Endothelial cell (in vitro differentiated cells): ENCODE results near the gene GTPBP3. TPM values are rescaled to one million over a fixed set of nuclear protein-coding genes. Genes with fewer than 3 reads are reported as not detected.

Source experiments
- DNase-seq: peaks from one replicate; pipeline ENCODE4 v3.0.0; 2021; ENCODE audit warnings: low spot score
- H3K27ac Mint-ChIP-seq: one replicate; pipeline ENCODE4 v1.8.0; 2021; ENCODE audit warnings: mixed read lengths, inconsistent platforms; ENCODE audit not compliant: unreplicated experiment
- H3K27me3 Mint-ChIP-seq: one replicate; pipeline ENCODE4 v1.8.0; 2021; ENCODE audit warnings: mild to moderate bottlenecking, moderate library complexity, mixed read lengths, inconsistent platforms; ENCODE audit not compliant: unreplicated experiment
- H3K36me3 Mint-ChIP-seq: one replicate; pipeline ENCODE4 v1.8.0; 2021; ENCODE audit warnings: mild to moderate bottlenecking, low read depth, mixed read lengths, inconsistent platforms; ENCODE audit not compliant: unreplicated experiment
- H3K4me1 Mint-ChIP-seq: one replicate; pipeline ENCODE4 v1.8.0; 2021; ENCODE audit warnings: mild to moderate bottlenecking, mixed read lengths, inconsistent platforms; ENCODE audit not compliant: unreplicated experiment
- H3K4me3 Mint-ChIP-seq: one replicate; pipeline ENCODE4 v1.8.0; 2021; ENCODE audit warnings: mild to moderate bottlenecking, mixed read lengths, inconsistent platforms; ENCODE audit not compliant: unreplicated experiment
- H3K9me3 Mint-ChIP-seq: one replicate; pipeline ENCODE4 v1.8.0; 2021; ENCODE audit warnings: mixed read lengths, inconsistent platforms; ENCODE audit not compliant: unreplicated experiment
- total RNA-seq: library from RNA; stranded (reverse); fragmentation: NEBNext Ultra II Directional; extraction: Animal tissue kit (Norgen Biotek cat#: 25700); gene quantifications from one replicate; pipeline ENCODE4 v1.2.1, GENCODE V29; 2021; ENCODE audit not compliant: unreplicated experiment
- TF ChIP-seq, protein P1 (sequence below): fragments of 200-600 bp; sonication (generic); IDR thresholded peaks from one replicate; pipeline ENCODE4 v1.5.0; 2021; ENCODE audit warnings: antibody characterized with exemption; ENCODE audit not compliant: unreplicated experiment

The GTPBP3 gene
- total RNA-seq, 1 donor from 2014 or later: 27.3 TPM

DNA sequence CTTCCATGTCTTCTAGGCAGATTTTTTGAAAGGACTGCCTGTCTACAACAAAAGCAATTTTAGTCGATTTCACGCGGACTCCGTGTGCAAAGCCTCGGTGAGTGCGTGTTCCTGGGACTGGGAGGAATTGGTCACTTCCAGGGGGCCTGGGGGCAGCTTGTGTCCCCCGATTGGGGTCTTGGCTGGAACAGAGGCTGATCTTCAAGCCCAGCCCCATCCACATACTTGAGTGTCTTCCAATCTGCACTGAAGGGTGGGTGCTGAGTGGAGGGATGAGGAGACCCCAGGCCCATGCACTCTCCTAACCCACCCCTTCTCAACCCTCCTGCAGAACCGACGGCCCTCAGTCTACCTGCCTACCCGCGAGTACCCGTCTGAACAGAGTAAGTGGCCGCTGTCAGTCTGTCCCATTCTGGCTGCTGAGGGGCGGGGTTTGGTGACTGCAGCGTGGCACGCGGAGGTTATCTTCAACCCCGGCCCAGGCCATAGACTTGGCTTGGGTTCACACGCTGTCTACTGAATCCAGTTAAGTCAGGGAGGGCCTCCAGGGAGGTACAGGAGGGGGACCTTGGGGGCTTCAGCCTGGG is 23.3 kb upstream of the GTPBP3 start:
- H3K27me3 Mint-ChIP-seq: peaks cover 11% of the 10 kb centered on the region
- peaks cover 12% of the 10 kb centered on the region for H3K36me3 Mint-ChIP-seq
- H3K4me1 Mint-ChIP-seq: peaks cover 8% of the 10 kb centered on the region
- no peaks in the 10 kb centered on the region for H3K9me3 Mint-ChIP-seq
- TF ChIP-seq, protein P1, sequence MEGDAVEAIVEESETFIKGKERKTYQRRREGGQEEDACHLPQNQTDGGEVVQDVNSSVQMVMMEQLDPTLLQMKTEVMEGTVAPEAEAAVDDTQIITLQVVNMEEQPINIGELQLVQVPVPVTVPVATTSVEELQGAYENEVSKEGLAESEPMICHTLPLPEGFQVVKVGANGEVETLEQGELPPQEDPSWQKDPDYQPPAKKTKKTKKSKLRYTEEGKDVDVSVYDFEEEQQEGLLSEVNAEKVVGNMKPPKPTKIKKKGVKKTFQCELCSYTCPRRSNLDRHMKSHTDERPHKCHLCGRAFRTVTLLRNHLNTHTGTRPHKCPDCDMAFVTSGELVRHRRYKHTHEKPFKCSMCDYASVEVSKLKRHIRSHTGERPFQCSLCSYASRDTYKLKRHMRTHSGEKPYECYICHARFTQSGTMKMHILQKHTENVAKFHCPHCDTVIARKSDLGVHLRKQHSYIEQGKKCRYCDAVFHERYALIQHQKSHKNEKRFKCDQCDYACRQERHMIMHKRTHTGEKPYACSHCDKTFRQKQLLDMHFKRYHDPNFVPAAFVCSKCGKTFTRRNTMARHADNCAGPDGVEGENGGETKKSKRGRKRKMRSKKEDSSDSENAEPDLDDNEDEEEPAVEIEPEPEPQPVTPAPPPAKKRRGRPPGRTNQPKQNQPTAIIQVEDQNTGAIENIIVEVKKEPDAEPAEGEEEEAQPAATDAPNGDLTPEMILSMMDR: no peak
- peak overlapping the region; percentile 23 for H3K4me3 Mint-ChIP-seq
- DNase-seq: no peak
- no peak overlapping the region for H3K27ac Mint-ChIP-seq

DNA sequence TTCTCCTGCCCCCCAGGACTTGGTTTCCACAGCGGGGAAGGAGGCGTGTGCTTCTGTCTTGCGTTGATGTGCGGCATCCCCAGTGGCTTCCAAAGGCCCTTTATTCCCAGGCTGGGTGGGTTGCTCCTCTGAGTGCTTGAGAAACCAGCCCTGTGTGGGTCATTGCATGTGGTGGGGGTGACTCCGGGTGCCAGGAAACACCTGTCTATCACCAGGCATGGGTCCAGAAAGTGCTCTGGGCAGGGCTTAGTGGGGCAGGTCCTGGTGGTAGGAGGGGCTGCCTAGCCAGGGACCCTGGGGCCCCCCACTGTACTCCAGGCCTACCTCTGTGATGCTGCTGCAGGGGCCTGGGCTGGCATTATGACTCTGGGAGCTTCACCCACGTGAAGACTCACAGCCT is 18.4 kb upstream of the GTPBP3 start:
- Mint-ChIP-seq H3K36me3 (peaks cover 22% of the 10 kb centered on the region), H3K4me1 (no peaks in the 10 kb centered on the region), H3K4me3 (no peak overlapping the region), H3K9me3 (no peaks in the 10 kb centered on the region), H3K27ac (no peak overlapping the region), H3K27me3 (peaks cover 11% of the 10 kb centered on the region)
- TF ChIP-seq, protein P1: no peak
- DNase-seq: no peak

DNA sequence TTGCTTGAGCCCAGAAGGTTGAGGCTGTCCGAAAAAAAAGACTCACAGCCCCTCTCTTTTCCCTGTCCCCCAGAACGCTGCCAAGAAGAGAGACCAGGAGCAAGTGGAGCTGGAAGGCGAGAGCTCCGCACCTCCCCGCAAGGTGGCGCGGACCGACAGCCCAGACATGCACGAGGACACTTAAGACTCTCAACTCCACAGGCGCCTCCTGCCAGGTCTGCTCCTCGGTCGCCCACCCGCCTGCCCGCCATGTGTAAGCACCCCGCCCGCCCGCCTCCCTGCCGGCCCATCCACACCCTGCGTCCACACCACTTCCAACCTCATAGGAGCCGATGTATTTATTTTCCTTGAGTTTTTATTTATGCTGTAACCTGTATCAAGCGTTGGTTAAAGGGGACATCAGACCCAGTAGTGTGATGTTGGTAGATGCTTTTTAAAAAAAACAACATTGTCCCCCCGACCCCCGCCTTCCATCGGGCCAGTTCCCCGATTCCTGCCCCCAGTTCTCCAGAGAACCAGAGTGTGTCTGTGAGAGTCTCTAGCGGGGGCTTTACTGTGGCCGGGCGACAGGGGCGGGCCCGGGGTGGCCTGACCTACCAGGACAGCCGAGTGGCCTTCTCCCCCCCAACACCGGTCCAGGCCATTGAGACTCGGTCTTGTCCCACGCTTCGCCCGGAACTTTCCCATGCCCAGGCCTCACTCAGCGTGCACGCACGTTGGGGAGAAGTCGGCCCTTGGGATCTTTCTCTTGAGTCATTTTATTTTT is 17.7 kb upstream of the GTPBP3 start:
- Mint-ChIP-seq H3K9me3 (no peaks in the 10 kb centered on the region), H3K4me1 (no peaks in the 10 kb centered on the region), H3K4me3 (peak overlapping the region; percentile 74), H3K27ac (no peak overlapping the region), H3K36me3 (peaks cover 18% of the 10 kb centered on the region), H3K27me3 (peaks cover 11% of the 10 kb centered on the region)
- no peak for DNase-seq
- TF ChIP-seq, protein P1: no peak

DNA sequence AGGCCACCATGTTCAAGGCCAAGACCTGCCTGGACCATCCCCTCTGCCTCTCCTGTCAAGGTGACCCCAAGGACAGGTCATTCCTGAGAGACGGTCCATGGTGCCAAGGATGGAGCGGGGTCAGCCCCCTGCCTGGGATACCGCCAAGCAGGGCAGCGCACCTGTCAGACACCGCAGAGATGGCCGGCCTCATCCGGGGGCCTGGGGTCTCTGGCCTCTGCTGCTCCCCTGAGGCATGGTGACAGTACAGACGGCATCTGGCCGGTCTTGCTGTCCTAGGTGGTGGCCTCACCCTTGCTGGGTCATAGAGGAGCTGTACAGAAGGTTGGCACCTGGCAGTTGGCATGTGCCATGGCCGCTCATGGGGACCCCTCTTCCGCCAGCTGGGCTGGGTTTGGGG is 16.9 kb upstream of the GTPBP3 start:
- H3K9me3 Mint-ChIP-seq: no peaks in the 10 kb centered on the region
- peaks cover 18% of the 10 kb centered on the region for H3K36me3 Mint-ChIP-seq
- H3K27me3 Mint-ChIP-seq: peaks cover 11% of the 10 kb centered on the region
- DNase-seq: no peak
- H3K4me3 Mint-ChIP-seq: no peak overlapping the region
- TF ChIP-seq, protein P1: no peak
- no peaks in the 10 kb centered on the region for H3K4me1 Mint-ChIP-seq
- H3K27ac Mint-ChIP-seq: no peak overlapping the region
